A549 (cell line): ENCODE data around the gene RNF227. TPM values are rescaled to one million over a fixed set of nuclear protein-coding genes. Genes with fewer than 3 reads are reported as not detected.
A peak's percentile ranks its signal among the peaks of the same experiment; 100 is the strongest.

Experiments
- ATAC-seq, 2 experiments: fragments of 200-7000 bp in 1 of 2; fragments of >200 bp in 1 of 2; cut with Nextera tagmentation in 1 of 2; cut with Tn5 transposase in 1 of 2; 3 replicates each; pipeline versions ENCODE4 v1.8.0 to v1.9.1; 2018 to 2020; ENCODE audit warnings: mild to moderate bottlenecking in 1 of 2, moderate library complexity in 1 of 2
- CTCF ChIA-PET: fragments of 300-600 bp; sonication (Branson Sonifier 250); formaldehyde crosslinking; extraction: SDS; loops from one replicate; lab custom pipeline; 2021; ENCODE audit warnings: antibody characterized with exemption, inconsistent platforms; lab: Yijun Ruan, JAX
- POLR2A ChIA-PET: fragments of 350-600 bp; formaldehyde crosslinking; extraction: SDS; loops from one replicate; lab custom pipeline; 2021; ENCODE audit warnings: antibody characterized with exemption, inconsistent platforms; lab: Yijun Ruan, JAX
- DNase-seq, 2 experiments: peaks; one replicate each; pipeline versions ENCODE4 v3.0.0 to v3.0.0-alpha.2; 2011 to 2016; ENCODE audit warnings: low read depth in 1 of 2, low spot score in 1 of 2
- FAIRE-seq: peaks from 2 replicates; lab custom pipeline; 2011; peaks lifted over from hg19 to GRCh38; lab: Jason Lieb, UNC
- H3K27ac ChIP-seq, 2 experiments: fragments of >200 bp; sonication (Bioruptor Twin); formaldehyde crosslinking; 3 replicates each; pipeline ENCODE4 v1.5.1; 2016 to 2017
- H3K4me1 ChIP-seq: fragments of >200 bp; sonication (Bioruptor Twin); formaldehyde crosslinking; 3 replicates; pipeline ENCODE4 v1.6.1; 2016
- H3K4me2 ChIP-seq: fragments of >200 bp; sonication (Bioruptor Twin); formaldehyde crosslinking; 3 replicates; pipeline ENCODE4 v1.6.1; 2016
- H3K4me3 ChIP-seq: fragments of >200 bp; sonication (Bioruptor Twin); formaldehyde crosslinking; 3 replicates; pipeline ENCODE4 v1.5.1; 2016
- H3K9me3 ChIP-seq: fragments of >200 bp; sonication (Bioruptor Twin); formaldehyde crosslinking; 3 replicates; pipeline ENCODE4 v1.6.1; 2016
- BHLHE40 ChIP-seq: IDR thresholded peaks from 2 replicates; pipeline ENCODE4 v1.6.1; 2012; ENCODE audit warnings: low read depth, low read length, inconsistent platforms
- CTCF ChIP-seq: fragments of >200 bp; sonication (Bioruptor Twin); formaldehyde crosslinking; IDR thresholded peaks from 3 replicates; pipeline ENCODE4 v1.5.1; 2016
- FOSB ChIP-seq: fragments of 250-450 bp; sonication (Bioruptor Pico); IDR thresholded peaks from 2 replicates; pipeline ENCODE4 v1.5.0; 2020; ENCODE audit warnings: mild to moderate bottlenecking, moderate library complexity
- FOSL2 ChIP-seq, 2 experiments: fragments of 450-650 bp in 1 of 2; fragments of >200 bp in 1 of 2; sonication (Bioruptor Twin) in 1 of 2; formaldehyde crosslinking; IDR thresholded peaks; 2 replicates each; pipeline versions ENCODE4 v1.5.0 to v1.6.1; 2016 to 2020; ENCODE audit warnings: mild to moderate bottlenecking in 1 of 2, moderate library complexity in 1 of 2
- FOXS1 ChIP-seq: fragments of 250-450 bp; sonication (Bioruptor Pico); IDR thresholded peaks from 2 replicates; pipeline ENCODE4 v1.5.0; 2020; ENCODE audit warnings: mild to moderate bottlenecking, moderate library complexity
- GATA3 ChIP-seq: IDR thresholded peaks from 2 replicates; pipeline ENCODE4 v1.6.1; 2012; ENCODE audit warnings: borderline replicate concordance
- HDAC2 ChIP-seq: fragments of 200-600 bp; sonication (generic); IDR thresholded peaks from 2 replicates; pipeline ENCODE4 v1.6.1; 2016
- HMGXB4 ChIP-seq: fragments of 250-450 bp; sonication (Bioruptor Pico); IDR thresholded peaks from 2 replicates; pipeline ENCODE4 v1.5.0; 2021; ENCODE audit warnings: mild to moderate bottlenecking, moderate library complexity, borderline replicate concordance
- JUNB ChIP-seq: fragments of >200 bp; sonication (Bioruptor Twin); formaldehyde crosslinking; IDR thresholded peaks from 2 replicates; pipeline ENCODE4 v1.6.1; 2016
- KDM1A ChIP-seq: fragments of 200-600 bp; sonication (generic); IDR thresholded peaks from 2 replicates; pipeline ENCODE4 v1.6.1; 2016; ENCODE audit warnings: low read depth, mild to moderate bottlenecking
- MAFK ChIP-seq: fragments of 450-650 bp; IDR thresholded peaks from 2 replicates; pipeline ENCODE4 v1.6.1; 2014; ENCODE audit not compliant: partially characterized antibody
- MAZ ChIP-seq: fragments of 150-350 bp; IDR thresholded peaks from 2 replicates; pipeline ENCODE4 v1.6.1; 2014; ENCODE audit warnings: antibody characterized with exemption, low read depth, low read length, borderline replicate concordance
- MYC ChIP-seq: IDR thresholded peaks from 2 replicates; pipeline ENCODE4 v1.6.1; 2012; ENCODE audit warnings: mild to moderate bottlenecking, inconsistent platforms, low read length, improper control_type of control experiment, borderline replicate concordance
- NFE2L2 ChIP-seq: fragments of 150-350 bp; conservative IDR thresholded peaks from 2 replicates; pipeline ENCODE4 v1.6.1; 2014; ENCODE audit warnings: low read length
- NPAS2 ChIP-seq: fragments of 250-450 bp; sonication (Bioruptor Pico); IDR thresholded peaks from 2 replicates; pipeline ENCODE4 v1.8.0; 2022; ENCODE audit warnings: mild to moderate bottlenecking, moderate library complexity, borderline replicate concordance
- NR3C1 ChIP-seq: fragments of >200 bp; sonication (Bioruptor Twin); formaldehyde crosslinking; IDR thresholded peaks from 3 replicates; pipeline ENCODE4 v1.6.1; 2017
- PHF8 ChIP-seq: fragments of 200-600 bp; sonication (generic); IDR thresholded peaks from 2 replicates; pipeline ENCODE4 v1.6.1; 2016; ENCODE audit warnings: low read depth, mild to moderate bottlenecking, antibody characterized with exemption, moderate library complexity, borderline replicate concordance
- RAD21 ChIP-seq, 2 experiments: fragments of >200 bp in 1 of 2; sonication (Bioruptor Twin) in 1 of 2; formaldehyde crosslinking in 1 of 2; IDR thresholded peaks in 1 of 2; conservative IDR thresholded peaks in 1 of 2; 2 replicates in 1 of 2; 3 replicates in 1 of 2; pipeline ENCODE4 v1.6.1; 2012 to 2018; ENCODE audit warnings: inconsistent platforms in 1 of 2
- RFX5 ChIP-seq: fragments of 450-650 bp; IDR thresholded peaks from 2 replicates; pipeline ENCODE4 v1.7.1; 2014; ENCODE audit warnings: antibody characterized with exemption, mild to moderate bottlenecking, moderate library complexity
- SMC3 ChIP-seq: fragments of >200 bp; sonication (Bioruptor Twin); formaldehyde crosslinking; IDR thresholded peaks from 3 replicates; pipeline ENCODE4 v1.6.1; 2018; ENCODE audit warnings: inconsistent platforms
- SREBF2 ChIP-seq: fragments of 450-650 bp; IDR thresholded peaks from 2 replicates; pipeline ENCODE4 v1.6.1; 2014; ENCODE audit warnings: mild to moderate bottlenecking, moderate library complexity
- TFCP2L1 ChIP-seq: fragments of 250-450 bp; sonication (Bioruptor Pico); IDR thresholded peaks from 2 replicates; pipeline ENCODE4 v1.5.0; 2021; ENCODE audit warnings: mild to moderate bottlenecking
- ZFP36 ChIP-seq: fragments of 450-650 bp; IDR thresholded peaks from 2 replicates; pipeline ENCODE4 v1.6.1; 2014; ENCODE audit warnings: borderline replicate concordance; ENCODE audit not compliant: partially characterized antibody
- ZNF302 ChIP-seq: fragments of 250-450 bp; sonication (Bioruptor Pico); IDR thresholded peaks from 2 replicates; pipeline ENCODE4 v1.9.0; 2021; ENCODE audit warnings: inconsistent platforms, mild to moderate bottlenecking, moderate library complexity
- WGBS: methylation state at CpG from one replicate; pipeline ENCODE4 v1.1.6; 2017; ENCODE audit errors: missing lambda C conversion rate; 5-methylcytosine and 5-hydroxymethylcytosine counted together
- polyA plus RNA-seq, 4 experiments: library from polyadenylated mRNA; depleted of rRNA in 3 of 4; stranded (reverse); fragments of >200 nt; fragmentation: RNase III in 1 of 4; extraction: RNeasy Plus Mini Kit Qiagen cat#74134 plus additional on column Dnase treatment in 1 of 4; gene quantifications; 2 replicates in 3 of 4; 3 replicates in 1 of 4; pipeline ENCODE4 v1.2.3, GENCODE V29; 2011 to 2017
- TF ChIP-seq, protein P1 (sequence below): fragments of >200 bp; sonication (Bioruptor Twin); formaldehyde crosslinking; IDR thresholded peaks from 3 replicates; pipeline ENCODE4 v1.6.1; 2016
- TF ChIP-seq, protein P2 (sequence below): IDR thresholded peaks from 2 replicates; pipeline ENCODE4 v1.6.1; 2012

RNF227 gene
- polyA plus RNA-seq, 2 of the 4 experiments (the other 2 are of a cell fraction), result 2.1 to 4.1 TPM

DNA sequence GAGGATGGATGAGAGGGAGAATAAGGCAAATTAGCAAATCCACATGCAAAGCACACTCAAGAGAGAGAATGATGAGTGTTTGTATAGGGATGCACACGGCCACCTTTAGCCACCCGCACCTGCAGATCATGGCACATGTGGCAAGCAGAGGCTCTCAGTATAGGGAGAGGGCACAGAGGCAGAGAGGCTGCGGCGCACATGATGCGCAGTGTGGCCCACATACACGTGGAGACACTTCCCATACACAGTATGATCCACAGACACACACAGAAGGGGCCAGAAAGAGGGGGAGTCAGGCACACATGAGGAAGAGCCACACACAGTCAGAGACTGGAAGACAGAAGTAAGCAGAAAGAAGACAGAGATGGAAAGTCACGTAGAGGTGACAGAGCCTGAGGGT, 34.0 kb downstream of the RNF227 start:
- ChIA-PET CTCF (interaction anchor here (1.0 to 2.6 kb wide), 8 partner anchors 17 to 192 kb away, joined by 3 to 15 read pairs (median 4); no protein-coding TSS in a partner anchor), POLR2A (no interaction called here)
- Histone ChIP-seq H3K4me3 (no peak overlapping the region), H3K9me3 (no peaks in the 10 kb centered on the region), H3K4me2 (no peak overlapping the region), H3K4me1 (peaks cover 16% of the 10 kb centered on the region), H3K27ac (peak overlapping the region in 1 of 2 experiments; percentile 7; a peak in 1 of 6 replicates)
- TF ChIP-seq SREBF2, result no peak
- no peak for TF ChIP-seq SMC3
- TF ChIP-seq RAD21 (conservative IDR thresholded peaks at IDR 0.05 in 1 of 2, IDR thresholded peaks at IDR 0.05 in 1 of 2), result no peak
- ATAC-seq (no peak), FAIRE-seq (no peak), DNase-seq (no peak)
- 86% methylated on average over 7 of the region's 7 CpGs for WGBS

DNA sequence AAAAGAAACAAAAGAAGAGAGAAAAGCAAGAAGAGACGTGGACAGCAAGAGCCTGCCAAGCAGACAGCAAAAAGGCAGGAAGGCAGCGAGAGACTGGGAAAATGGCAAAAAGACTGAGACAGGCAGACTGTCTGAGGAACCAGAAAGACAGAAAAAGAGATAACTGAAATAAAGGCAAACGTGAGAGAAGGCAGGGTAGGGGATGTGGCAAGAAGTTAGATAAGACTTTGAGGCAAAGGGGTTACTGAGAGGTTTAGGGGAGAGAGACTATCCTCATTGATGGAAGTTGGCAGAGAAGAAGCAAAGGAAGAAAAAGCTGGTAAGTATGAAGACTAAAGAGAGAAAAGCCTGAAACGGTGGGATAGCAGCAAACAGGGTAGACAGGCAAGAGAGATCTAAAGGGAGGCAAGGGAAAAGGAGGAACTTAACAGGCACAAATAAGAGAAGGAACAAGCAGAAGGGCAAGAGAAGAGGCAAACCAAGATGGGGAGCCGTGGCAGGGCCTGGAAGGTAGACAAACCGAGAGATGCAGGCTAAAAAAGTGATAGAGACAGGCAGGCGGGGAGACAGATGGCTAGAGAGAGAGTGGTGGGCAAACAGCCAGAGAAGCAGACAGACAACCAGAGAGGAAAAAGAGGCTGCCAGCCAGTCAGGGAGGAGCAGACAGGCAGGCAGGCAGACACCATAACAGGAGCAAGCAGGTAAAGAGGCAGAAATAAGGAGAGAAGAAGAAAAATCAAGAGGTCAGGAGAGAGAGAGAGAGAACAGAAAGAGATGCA, 34.6 kb downstream of the RNF227 start:
- no peak for DNase-seq
- ChIA-PET CTCF (interaction anchor here (1.4 kb wide), 1 partner anchor 20 kb away, joined by 4 read pairs; no protein-coding TSS in a partner anchor), POLR2A (no interaction called here)
- Histone ChIP-seq H3K4me2 (no peak overlapping the region), H3K4me1 (peaks cover 16% of the 10 kb centered on the region), H3K4me3 (no peak overlapping the region), H3K9me3 (no peaks in the 10 kb centered on the region), H3K27ac (0 out of 6 replicates have a peak overlapping the region, but pooled peaks of 1 of the 2 experiments have one; percentile 2)
- FAIRE-seq, result no peak
- no peak for ATAC-seq
- WGBS, result 84% methylated on average over 7 of the region's 7 CpGs
- TF ChIP-seq, protein P1, sequence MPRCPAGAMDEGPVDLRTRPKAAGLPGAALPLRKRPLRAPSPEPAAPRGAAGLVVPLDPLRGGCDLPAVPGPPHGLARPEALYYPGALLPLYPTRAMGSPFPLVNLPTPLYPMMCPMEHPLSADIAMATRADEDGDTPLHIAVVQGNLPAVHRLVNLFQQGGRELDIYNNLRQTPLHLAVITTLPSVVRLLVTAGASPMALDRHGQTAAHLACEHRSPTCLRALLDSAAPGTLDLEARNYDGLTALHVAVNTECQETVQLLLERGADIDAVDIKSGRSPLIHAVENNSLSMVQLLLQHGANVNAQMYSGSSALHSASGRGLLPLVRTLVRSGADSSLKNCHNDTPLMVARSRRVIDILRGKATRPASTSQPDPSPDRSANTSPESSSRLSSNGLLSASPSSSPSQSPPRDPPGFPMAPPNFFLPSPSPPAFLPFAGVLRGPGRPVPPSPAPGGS, result no peak
- TF ChIP-seq MAZ, result no peak
- no peak for TF ChIP-seq TFCP2L1 (CRISPR knock-in tag)
- no peak for TF ChIP-seq ZFP36
- no peak for TF ChIP-seq GATA3
- no peak for TF ChIP-seq KDM1A
- no peak for TF ChIP-seq MAFK
- TF ChIP-seq ZNF302 (CRISPR knock-in tag), result no peak
- TF ChIP-seq FOSB, result no peak
- TF ChIP-seq, protein P2, sequence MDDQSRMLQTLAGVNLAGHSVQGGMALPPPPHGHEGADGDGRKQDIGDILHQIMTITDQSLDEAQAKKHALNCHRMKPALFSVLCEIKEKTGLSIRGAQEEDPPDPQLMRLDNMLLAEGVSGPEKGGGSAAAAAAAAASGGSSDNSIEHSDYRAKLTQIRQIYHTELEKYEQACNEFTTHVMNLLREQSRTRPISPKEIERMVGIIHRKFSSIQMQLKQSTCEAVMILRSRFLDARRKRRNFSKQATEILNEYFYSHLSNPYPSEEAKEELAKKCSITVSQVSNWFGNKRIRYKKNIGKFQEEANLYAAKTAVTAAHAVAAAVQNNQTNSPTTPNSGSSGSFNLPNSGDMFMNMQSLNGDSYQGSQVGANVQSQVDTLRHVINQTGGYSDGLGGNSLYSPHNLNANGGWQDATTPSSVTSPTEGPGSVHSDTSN, result no peak

GRCh38 chr17:7880076-7880868, 35.8 kb downstream of the RNF227 start:
- 0 out of 6 replicates have a peak, but pooled peaks of 1 of the 2 experiments have one; percentile 18 for ATAC-seq
- H3K9me3 ChIP-seq, result no peaks in the 10 kb centered on the region
- WGBS, result 67% methylated on average over 3 of the region's 3 CpGs
- POLR2A ChIA-PET, result no interaction called here
- FAIRE-seq, result no peak
- H3K4me1 ChIP-seq, result peaks cover 16% of the 10 kb centered on the region
- H3K4me2 ChIP-seq, result no peak overlapping the region
- no peak overlapping the region for H3K4me3 ChIP-seq
- CTCF ChIA-PET, result interaction anchor here (0.6 to 1.4 kb wide), 5 partner anchors 9 to 1746 kb away, joined by 3 to 4 read pairs (median 3); partner anchors contain the start of gene CHD3
- no peak for DNase-seq
- no peak overlapping the region for H3K27ac ChIP-seq
- TF ChIP-seq FOSL2 (IDR thresholded peaks at IDR 0.05) (no peak), FOSL2 (CRISPR knock-in tag; IDR thresholded peaks at IDR 0.05) (no peak), JUNB (no peak), MAFK (no peak), RFX5 (no peak), MAZ (no peak), NFE2L2 (no peak), CTCF (no peak), NR3C1 (no peak), BHLHE40 (no peak), NPAS2 (CRISPR knock-in tag) (no peak), HMGXB4 (CRISPR knock-in tag) (no peak), PHF8 (no peak), FOXS1 (no peak), HDAC2 (no peak), MYC (no peak)
